ENCODE data around the gene RHEBL1.

Gene RHEBL1

DNA sequence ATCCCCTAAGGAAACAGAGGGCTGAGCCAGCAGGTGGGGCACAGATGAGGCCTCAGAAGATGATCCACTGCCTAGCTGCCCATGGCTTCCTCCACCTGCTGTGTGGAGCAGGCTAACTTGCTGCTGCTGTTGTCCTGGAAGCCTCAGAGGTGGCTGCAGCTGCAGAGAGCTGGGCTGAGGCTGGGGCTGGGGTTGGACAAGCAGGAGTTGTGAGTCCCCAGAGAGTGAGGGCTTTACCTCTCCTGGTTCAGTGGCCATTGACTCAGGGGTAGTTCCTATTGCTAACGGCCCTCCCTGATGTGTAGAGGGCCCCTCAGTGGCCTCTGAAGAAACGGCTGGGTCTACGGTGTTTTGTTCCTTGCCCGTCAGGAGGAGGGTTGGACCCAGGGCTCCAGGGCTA, 37.5 kb downstream of the RHEBL1 start:
- no peaks in the 10 kb centered on the region for H4K20me1 ChIP-seq (ENCODE audit: insufficient read depth, low read length)
- H3K27ac ChIP-seq (ENCODE audit: low read length) = no peak overlapping the region

GRCh38 chr12:49031573-49032161, 38.1 kb downstream of the RHEBL1 start:
- no peak for DNase-seq
- H3K4me2 ChIP-seq (ENCODE audit: low read depth, low read length) = no peak overlapping the region
- no peak for TF ChIP-seq CTCF (IDR thresholded peaks at IDR 0.05; ENCODE audit: low read length)
- no peak for TF ChIP-seq EZH2phosphoT487 (IDR thresholded peaks at IDR 0.05; ENCODE audit: low read length)
- TF ChIP-seq EZH2 (optimal IDR thresholded peaks at IDR 0.05; ENCODE audit: low read depth, low read length) = no peak
- H3F3A ChIP-seq (ENCODE audit: insufficient read depth, low read length) = no peaks in the 10 kb centered on the region
- H3K4me3 ChIP-seq (ENCODE audit: low read length) = no peak overlapping the region
- H3K9ac ChIP-seq (ENCODE audit: low read length) = no peak overlapping the region
- no peaks in the 10 kb centered on the region for H3K9me2 ChIP-seq (replicated peaks; ENCODE audit: insufficient read depth, low read length)
- H3K79me2 ChIP-seq (ENCODE audit: low read length) = no peaks in the 10 kb centered on the region
- no peaks in the 10 kb centered on the region for H3K9me3 ChIP-seq (replicated peaks; ENCODE audit: insufficient read depth, low read length)
- no peaks in the 10 kb centered on the region for H3K4me1 ChIP-seq (ENCODE audit: low read length)
- H2AFZ ChIP-seq (ENCODE audit: low read length) = no peak overlapping the region
- H3K36me3 ChIP-seq (replicated peaks; ENCODE audit: insufficient read depth, low read length) = no peaks in the 10 kb centered on the region; the same call in 1 of the 2 replicates
- no peaks in the 10 kb centered on the region for H3K27me3 ChIP-seq (replicated peaks; ENCODE audit: insufficient read depth, low read length)
- no peak overlapping the region for H3K27ac ChIP-seq (ENCODE audit: low read length)
- H4K20me1 ChIP-seq (ENCODE audit: insufficient read depth, low read length) = no peaks in the 10 kb centered on the region

More for the DNA sequence above, 37.5 kb downstream of the RHEBL1 start:
- DNase-seq = no peak
- Histone ChIP-seq H2AFZ (ENCODE audit: low read length) (no peak overlapping the region), H3K79me2 (ENCODE audit: low read length) (no peaks in the 10 kb centered on the region), H3K4me3 (ENCODE audit: low read length) (no peak overlapping the region), H3K36me3 (replicated peaks; ENCODE audit: insufficient read depth, low read length) (no peaks in the 10 kb centered on the region; the same call in 1 of the 2 replicates), H3K27me3 (replicated peaks; ENCODE audit: insufficient read depth, low read length) (no peaks in the 10 kb centered on the region), H3K9me3 (replicated peaks; ENCODE audit: insufficient read depth, low read length) (no peaks in the 10 kb centered on the region), H3K4me2 (ENCODE audit: low read depth, low read length) (no peak overlapping the region), H3K9ac (ENCODE audit: low read length) (no peak overlapping the region), H3K4me1 (ENCODE audit: low read length) (no peaks in the 10 kb centered on the region), H3F3A (ENCODE audit: insufficient read depth, low read length) (no peaks in the 10 kb centered on the region), H3K9me2 (replicated peaks; ENCODE audit: insufficient read depth, low read length) (no peaks in the 10 kb centered on the region)
- no peak for TF ChIP-seq EZH2phosphoT487 (IDR thresholded peaks at IDR 0.05; ENCODE audit: low read length)
- TF ChIP-seq EZH2 (optimal IDR thresholded peaks at IDR 0.05; ENCODE audit: low read depth, low read length) = no peak
- TF ChIP-seq CTCF (IDR thresholded peaks at IDR 0.05; ENCODE audit: low read length) = no peak

GRCh38 chr12:49030714-49031572, 38.8 kb downstream of the RHEBL1 start:
- Histone ChIP-seq H3K79me2 (ENCODE audit: low read length) (no peaks in the 10 kb centered on the region), H3K9me3 (replicated peaks; ENCODE audit: insufficient read depth, low read length) (no peaks in the 10 kb centered on the region), H3F3A (ENCODE audit: insufficient read depth, low read length) (no peaks in the 10 kb centered on the region), H3K27ac (ENCODE audit: low read length) (no peak overlapping the region), H3K36me3 (replicated peaks; ENCODE audit: insufficient read depth, low read length) (no peaks in the 10 kb centered on the region; the same call in 1 of the 2 replicates), H3K27me3 (replicated peaks; ENCODE audit: insufficient read depth, low read length) (no peaks in the 10 kb centered on the region), H3K9ac (ENCODE audit: low read length) (no peak overlapping the region), H3K4me3 (ENCODE audit: low read length) (no peak overlapping the region), H3K4me1 (ENCODE audit: low read length) (no peaks in the 10 kb centered on the region), H4K20me1 (ENCODE audit: insufficient read depth, low read length) (no peaks in the 10 kb centered on the region), H2AFZ (ENCODE audit: low read length) (no peak overlapping the region), H3K9me2 (replicated peaks; ENCODE audit: insufficient read depth, low read length) (no peaks in the 10 kb centered on the region), H3K4me2 (ENCODE audit: low read depth, low read length) (no peak overlapping the region)
- DNase-seq = no peak
- TF ChIP-seq EZH2 (optimal IDR thresholded peaks at IDR 0.05; ENCODE audit: low read depth, low read length) (no peak), EZH2phosphoT487 (IDR thresholded peaks at IDR 0.05; ENCODE audit: low read length) (no peak), CTCF (IDR thresholded peaks at IDR 0.05; ENCODE audit: low read length) (no peak)
